IPS-18c (cell line): ENCODE measurements around the gene GPR35.

Source experiments
- H3K4me3 ChIP-seq: 2 replicates; pipeline ENCODE4 v1.7.0; 2013; ENCODE audit warnings: low read depth, mild to moderate bottlenecking, low read length, moderate library complexity; ENCODE audit not compliant: insufficient read depth
- H3K9me3 ChIP-seq: one replicate; pipeline ENCODE4 v1.6.1; 2013; ENCODE audit warnings: mild to moderate bottlenecking, low read length, moderate library complexity; ENCODE audit not compliant: control insufficient read depth, insufficient read depth

Gene GPR35

GRCh38 chr2:240628808-240629618 lies 3.7 kb downstream of the GPR35 start:
- no peak overlapping the region for H3K4me3 ChIP-seq
- H3K9me3 ChIP-seq: peaks cover 7% of the 10 kb centered on the region

- Histone ChIP-seq H3K9me3 (peaks cover 10% of the 10 kb centered on the region), H3K4me3 (no peak overlapping the region)
Measured at GRCh38 chr2:240629619-240629967, 4.3 kb downstream of the GPR35 start.

- Histone ChIP-seq H3K9me3 (peaks cover 15% of the 10 kb centered on the region), H3K4me3 (no peak overlapping the region)
Measured at GRCh38 chr2:240629968-240630770, 4.9 kb downstream of the GPR35 start.

- peaks cover 21% of the 10 kb centered on the region for H3K9me3 ChIP-seq
- H3K4me3 ChIP-seq: no peak overlapping the region
Measured at GRCh38 chr2:240630771-240631547, 5.7 kb downstream of the GPR35 start.

- Histone ChIP-seq H3K4me3 (no peak overlapping the region), H3K9me3 (peaks cover 21% of the 10 kb centered on the region)
Measured at GRCh38 chr2:240631548-240632305, 6.4 kb downstream of the GPR35 start.

- Histone ChIP-seq H3K9me3 (peaks cover 21% of the 10 kb centered on the region), H3K4me3 (no peak overlapping the region)
Measured at GRCh38 chr2:240632306-240632721, 7.0 kb downstream of the GPR35 start.

- Histone ChIP-seq H3K4me3 (no peak overlapping the region), H3K9me3 (peaks cover 21% of the 10 kb centered on the region)
Measured at GRCh38 chr2:240635121-240635997, 10.1 kb downstream of the GPR35 start.

- Histone ChIP-seq H3K4me3 (no peak overlapping the region), H3K9me3 (peaks cover 19% of the 10 kb centered on the region)
Measured at GRCh38 chr2:240635998-240636547, 10.8 kb downstream of the GPR35 start.

GRCh38 chr2:240636563-240637115 lies 11.4 kb downstream of the GPR35 start:
- Histone ChIP-seq H3K4me3 (no peak overlapping the region), H3K9me3 (peaks cover 19% of the 10 kb centered on the region)

- peaks cover 19% of the 10 kb centered on the region for H3K9me3 ChIP-seq
- H3K4me3 ChIP-seq: no peak overlapping the region
Measured at GRCh38 chr2:240637116-240637900, 12.0 kb downstream of the GPR35 start.

GRCh38 chr2:240637901-240638345 lies 12.6 kb downstream of the GPR35 start:
- Histone ChIP-seq H3K4me3 (no peak overlapping the region), H3K9me3 (peaks cover 19% of the 10 kb centered on the region)

GRCh38 chr2:240638512-240639160 lies 13.4 kb downstream of the GPR35 start:
- Histone ChIP-seq H3K9me3 (peaks cover 17% of the 10 kb centered on the region), H3K4me3 (no peak overlapping the region)

- Histone ChIP-seq H3K9me3 (peaks cover 11% of the 10 kb centered on the region), H3K4me3 (no peak overlapping the region)
Measured at GRCh38 chr2:240639566-240639965, 14.3 kb downstream of the GPR35 start.

GRCh38 chr2:240640939-240641338 lies 15.7 kb downstream of the GPR35 start:
- peaks cover under 1% of the 10 kb centered on the region for H3K9me3 ChIP-seq
- no peak overlapping the region for H3K4me3 ChIP-seq
